SH-SY5Y (cell line): ENCODE results near the gene SLC2A6.

ENCODE experiments used
- GATA2 ChIP-seq: IDR thresholded peaks from 2 replicates; pipeline ENCODE4 v1.6.1; 2011; ENCODE audit warnings: mild to moderate bottlenecking, low read depth, low read length
- GATA3 ChIP-seq: IDR thresholded peaks from 2 replicates; pipeline ENCODE4 v1.6.1; 2011; ENCODE audit warnings: low read depth, mild to moderate bottlenecking, low read length, moderate library complexity

DNA sequence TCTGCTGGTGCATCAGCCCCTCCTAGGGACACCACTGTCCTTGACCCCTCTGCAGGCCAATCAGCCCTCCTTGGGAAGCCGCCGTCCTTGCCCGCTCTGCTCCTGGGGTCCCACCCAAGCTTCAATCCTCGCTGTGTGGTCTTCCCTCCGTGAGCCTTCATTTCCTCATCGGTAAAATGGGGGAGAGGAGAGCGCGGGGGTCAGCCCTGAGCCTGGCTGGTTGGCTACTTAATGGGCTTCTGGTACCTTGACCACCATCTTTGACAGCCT is 12.7 kb upstream of the SLC2A6 start:
- TF ChIP-seq GATA2 (no peak), GATA3 (no peak)
